ENCODE data around the gene TTLL12. TPM values are rescaled to one million over a fixed set of nuclear protein-coding genes. Genes with fewer than 3 reads are reported as not detected.

The TTLL12 gene
- total RNA-seq, 1 donor from 2014 or later: 21.4 TPM

GRCh38 chr22:43128928-43129424 is 58.0 kb downstream of the TTLL12 start:
- peaks cover 3% of the 10 kb centered on the region for H3K36me3 ChIP-seq (ENCODE audit: insufficient read depth, low read length)
- no peak for DNase-seq (ENCODE audit: low read depth)
- peaks cover 8% of the 10 kb centered on the region for H3K36me3 Mint-ChIP-seq (ENCODE audit: low read depth, unreplicated experiment)
- no peaks in the 10 kb centered on the region for H3K27me3 Mint-ChIP-seq (ENCODE audit: low read depth, unreplicated experiment)
- H3K79me2 ChIP-seq (ENCODE audit: insufficient read depth, low read length): no peaks in the 10 kb centered on the region
- no peaks in the 10 kb centered on the region for H3K27me3 ChIP-seq (ENCODE audit: insufficient read depth, low read length)
- no peak for FAIRE-seq
- peaks cover 12% of the 10 kb centered on the region for H3K4me1 Mint-ChIP-seq (ENCODE audit: low read depth, unreplicated experiment)
- no peak overlapping the region for H3K4me3 ChIP-seq (ENCODE audit: insufficient read depth, low read depth, low read length)
- no peaks in the 10 kb centered on the region for H4K20me1 ChIP-seq (ENCODE audit: insufficient read depth, low read length)
- H3K9ac ChIP-seq (ENCODE audit: low read length): no peak overlapping the region
- no peak overlapping the region for H3K4me2 ChIP-seq (ENCODE audit: low read length)
- H3K4me3 Mint-ChIP-seq (ENCODE audit: unreplicated experiment): no peak overlapping the region
- no peak overlapping the region for H2AFZ ChIP-seq (ENCODE audit: low read depth, low read length)
- H3K27ac Mint-ChIP-seq (ENCODE audit: unreplicated experiment): no peak overlapping the region
- H3K27ac ChIP-seq (ENCODE audit: low read depth, low read length): no peak overlapping the region
- no peaks in the 10 kb centered on the region for H3K9me3 ChIP-seq (ENCODE audit: insufficient read depth, low read depth, low read length)
- TF ChIP-seq, protein P1, sequence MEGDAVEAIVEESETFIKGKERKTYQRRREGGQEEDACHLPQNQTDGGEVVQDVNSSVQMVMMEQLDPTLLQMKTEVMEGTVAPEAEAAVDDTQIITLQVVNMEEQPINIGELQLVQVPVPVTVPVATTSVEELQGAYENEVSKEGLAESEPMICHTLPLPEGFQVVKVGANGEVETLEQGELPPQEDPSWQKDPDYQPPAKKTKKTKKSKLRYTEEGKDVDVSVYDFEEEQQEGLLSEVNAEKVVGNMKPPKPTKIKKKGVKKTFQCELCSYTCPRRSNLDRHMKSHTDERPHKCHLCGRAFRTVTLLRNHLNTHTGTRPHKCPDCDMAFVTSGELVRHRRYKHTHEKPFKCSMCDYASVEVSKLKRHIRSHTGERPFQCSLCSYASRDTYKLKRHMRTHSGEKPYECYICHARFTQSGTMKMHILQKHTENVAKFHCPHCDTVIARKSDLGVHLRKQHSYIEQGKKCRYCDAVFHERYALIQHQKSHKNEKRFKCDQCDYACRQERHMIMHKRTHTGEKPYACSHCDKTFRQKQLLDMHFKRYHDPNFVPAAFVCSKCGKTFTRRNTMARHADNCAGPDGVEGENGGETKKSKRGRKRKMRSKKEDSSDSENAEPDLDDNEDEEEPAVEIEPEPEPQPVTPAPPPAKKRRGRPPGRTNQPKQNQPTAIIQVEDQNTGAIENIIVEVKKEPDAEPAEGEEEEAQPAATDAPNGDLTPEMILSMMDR (IDR thresholded peaks at IDR 0.05; ENCODE audit: insufficient read depth, low read depth, low read length): no peak
- TF ChIP-seq EZH2 (IDR thresholded peaks at IDR 0.05; ENCODE audit: insufficient read depth, low read length): no peak
- no peaks in the 10 kb centered on the region for H3K9me3 Mint-ChIP-seq (ENCODE audit: unreplicated experiment)
- peaks cover 18% of the 10 kb centered on the region for H3K4me1 ChIP-seq (ENCODE audit: insufficient read depth, low read length)

DNA sequence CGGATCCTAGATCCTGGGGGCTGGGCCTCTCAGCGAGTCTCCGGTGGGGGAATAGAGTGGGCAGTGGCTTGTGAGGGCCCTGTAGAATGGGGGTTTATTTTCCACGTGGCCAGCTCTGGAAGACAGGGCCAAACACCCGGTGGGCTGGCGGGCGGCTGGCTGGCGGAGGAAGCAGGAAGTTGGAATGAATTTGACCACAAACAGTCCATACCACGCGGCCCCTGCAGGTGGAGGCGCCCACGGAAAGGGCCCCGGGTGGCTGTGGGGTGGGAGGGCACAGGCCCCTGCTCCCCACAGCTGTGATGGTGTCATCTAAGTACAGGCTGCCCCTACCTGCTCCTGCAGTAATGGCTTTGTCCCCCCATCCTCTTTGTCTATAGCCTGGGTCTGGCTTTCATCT is 58.8 kb downstream of the TTLL12 start:
- H3K27me3 ChIP-seq (ENCODE audit: insufficient read depth, low read length): no peaks in the 10 kb centered on the region
- H3K27ac ChIP-seq (ENCODE audit: low read depth, low read length): no peak overlapping the region
- H3K4me2 ChIP-seq (ENCODE audit: low read length): no peak overlapping the region
- peaks cover 18% of the 10 kb centered on the region for H3K4me1 ChIP-seq (ENCODE audit: insufficient read depth, low read length)
- Mint-ChIP-seq H3K4me1 (ENCODE audit: low read depth, unreplicated experiment) (peaks cover 6% of the 10 kb centered on the region), H3K27ac (ENCODE audit: unreplicated experiment) (peak overlapping the region; percentile 66), H3K36me3 (ENCODE audit: low read depth, unreplicated experiment) (no peaks in the 10 kb centered on the region), H3K4me3 (ENCODE audit: unreplicated experiment) (no peak overlapping the region), H3K27me3 (ENCODE audit: low read depth, unreplicated experiment) (no peaks in the 10 kb centered on the region), H3K9me3 (ENCODE audit: unreplicated experiment) (no peaks in the 10 kb centered on the region)
- no peak overlapping the region for H3K4me3 ChIP-seq (ENCODE audit: insufficient read depth, low read depth, low read length)
- no peaks in the 10 kb centered on the region for H4K20me1 ChIP-seq (ENCODE audit: insufficient read depth, low read length)
- FAIRE-seq: no peak
- H3K36me3 ChIP-seq (ENCODE audit: insufficient read depth, low read length): peaks cover 3% of the 10 kb centered on the region
- no peak overlapping the region for H3K9ac ChIP-seq (ENCODE audit: low read length)
- no peaks in the 10 kb centered on the region for H3K79me2 ChIP-seq (ENCODE audit: insufficient read depth, low read length)
- TF ChIP-seq, protein P1 (IDR thresholded peaks at IDR 0.05; ENCODE audit: insufficient read depth, low read depth, low read length): no peak
- no peak for TF ChIP-seq EZH2 (IDR thresholded peaks at IDR 0.05; ENCODE audit: insufficient read depth, low read length)
- no peaks in the 10 kb centered on the region for H3K9me3 ChIP-seq (ENCODE audit: insufficient read depth, low read depth, low read length)
- no peak for DNase-seq (ENCODE audit: low read depth)
- no peak overlapping the region for H2AFZ ChIP-seq (ENCODE audit: low read depth, low read length)

- H3K4me3 Mint-ChIP-seq (ENCODE audit: unreplicated experiment): no peak overlapping the region
These were observed 59.6 kb downstream of the TTLL12 start for GRCh38 chr22:43127166-43127908.

More at GRCh38 chr22:43127166-43127908, 59.6 kb downstream of the TTLL12 start:
- peaks cover 3% of the 10 kb centered on the region for H3K36me3 ChIP-seq (ENCODE audit: insufficient read depth, low read length)
- H4K20me1 ChIP-seq (ENCODE audit: insufficient read depth, low read length): no peaks in the 10 kb centered on the region
- TF ChIP-seq EZH2 (IDR thresholded peaks at IDR 0.05; ENCODE audit: insufficient read depth, low read length): no peak
- TF ChIP-seq, protein P1 (IDR thresholded peaks at IDR 0.05; ENCODE audit: insufficient read depth, low read depth, low read length): no peak
- peak overlapping the region; percentile 47 for H3K27ac Mint-ChIP-seq (ENCODE audit: unreplicated experiment)
- no peak overlapping the region for H3K4me3 ChIP-seq (ENCODE audit: insufficient read depth, low read depth, low read length)
- H3K9ac ChIP-seq (ENCODE audit: low read length): no peak overlapping the region
- peaks cover 6% of the 10 kb centered on the region for H3K4me1 Mint-ChIP-seq (ENCODE audit: low read depth, unreplicated experiment)
- peak overlapping the region; percentile 71 for H3K4me2 ChIP-seq (ENCODE audit: low read length)
- H3K27ac ChIP-seq (ENCODE audit: low read depth, low read length): peak overlapping the region; percentile 35
- FAIRE-seq: no peak
- no peaks in the 10 kb centered on the region for H3K36me3 Mint-ChIP-seq (ENCODE audit: low read depth, unreplicated experiment)
- H3K27me3 ChIP-seq (ENCODE audit: insufficient read depth, low read length): no peaks in the 10 kb centered on the region
- H3K9me3 ChIP-seq (ENCODE audit: insufficient read depth, low read depth, low read length): no peaks in the 10 kb centered on the region
- H3K9me3 Mint-ChIP-seq (ENCODE audit: unreplicated experiment): no peaks in the 10 kb centered on the region
- peaks cover 18% of the 10 kb centered on the region for H3K4me1 ChIP-seq (ENCODE audit: insufficient read depth, low read length)
- DNase-seq (ENCODE audit: low read depth): no peak
- H3K27me3 Mint-ChIP-seq (ENCODE audit: low read depth, unreplicated experiment): peaks cover 2% of the 10 kb centered on the region
- H3K79me2 ChIP-seq (ENCODE audit: insufficient read depth, low read length): no peaks in the 10 kb centered on the region
- H2AFZ ChIP-seq (ENCODE audit: low read depth, low read length): no peak overlapping the region

Measured in astrocyte (in vitro differentiated cells and primary cell).